ENCODE data around the gene PREX1. TPM values are rescaled to one million over a fixed set of nuclear protein-coding genes. Genes with fewer than 3 reads are reported as not detected.

The PREX1 gene
- total and polyA plus RNA-seq, 8 donors: 1.5 to 13.2 (median 6.3) TPM

DNA sequence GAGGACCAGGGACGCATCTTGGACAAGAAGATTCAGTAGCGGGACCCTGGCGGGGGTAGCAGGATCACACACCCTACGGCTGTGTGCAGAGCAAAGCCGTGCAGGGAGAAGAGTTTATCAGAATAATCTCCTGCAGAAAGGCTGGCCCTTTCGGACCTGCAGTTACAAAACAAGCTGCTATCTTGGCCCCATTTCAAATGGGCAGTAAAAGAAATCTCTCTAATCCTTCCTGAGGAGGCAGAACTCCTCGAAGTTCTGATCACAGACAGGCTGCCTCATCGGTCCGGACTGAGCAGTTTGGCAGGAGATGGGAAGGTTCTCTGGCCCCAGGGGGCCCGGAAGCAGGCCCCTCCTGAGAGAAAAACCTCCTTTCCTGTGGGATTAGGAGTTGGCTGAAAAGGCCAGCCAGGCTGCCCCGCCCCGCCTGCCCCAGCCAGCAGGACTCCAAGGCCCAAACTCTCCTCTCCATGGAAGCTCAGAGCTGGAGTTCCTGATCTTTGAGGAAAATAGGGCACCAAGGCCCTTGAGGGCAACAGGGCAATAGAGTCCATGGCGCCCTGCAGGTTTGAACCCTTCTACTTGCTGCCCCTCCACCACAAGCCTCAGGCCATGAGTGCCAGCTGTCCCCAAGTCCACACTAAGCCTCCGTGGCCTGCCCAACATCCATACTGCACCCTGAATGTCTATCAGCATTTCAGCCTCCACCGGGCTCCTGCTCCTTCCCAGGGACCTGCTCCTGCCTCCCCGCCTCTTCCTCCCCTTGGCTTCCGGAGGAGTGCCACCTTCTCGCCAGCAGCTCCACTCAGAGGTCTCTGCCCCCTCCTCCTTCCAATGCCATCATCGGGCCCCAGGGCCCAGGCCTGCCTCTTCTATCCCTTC, 141.3 kb downstream of the PREX1 start:
- H3K27ac ChIP-seq: no peak overlapping the region
- H3K4me3 ChIP-seq: no peak overlapping the region
- H3K9me3 ChIP-seq: no peaks in the 10 kb centered on the region
- no peaks in the 10 kb centered on the region for H3K36me3 ChIP-seq
- no peak for ATAC-seq
- WGBS, 2 donors: 59% methylated on average over 19 of the region's 19 CpGs
- H3K27me3 ChIP-seq: no peaks in the 10 kb centered on the region
- no peak for FAIRE-seq
- no peak for DNase-seq
- intact Hi-C loops (cut with DNase I): no loop called here
- TF ChIP-seq, protein P1, sequence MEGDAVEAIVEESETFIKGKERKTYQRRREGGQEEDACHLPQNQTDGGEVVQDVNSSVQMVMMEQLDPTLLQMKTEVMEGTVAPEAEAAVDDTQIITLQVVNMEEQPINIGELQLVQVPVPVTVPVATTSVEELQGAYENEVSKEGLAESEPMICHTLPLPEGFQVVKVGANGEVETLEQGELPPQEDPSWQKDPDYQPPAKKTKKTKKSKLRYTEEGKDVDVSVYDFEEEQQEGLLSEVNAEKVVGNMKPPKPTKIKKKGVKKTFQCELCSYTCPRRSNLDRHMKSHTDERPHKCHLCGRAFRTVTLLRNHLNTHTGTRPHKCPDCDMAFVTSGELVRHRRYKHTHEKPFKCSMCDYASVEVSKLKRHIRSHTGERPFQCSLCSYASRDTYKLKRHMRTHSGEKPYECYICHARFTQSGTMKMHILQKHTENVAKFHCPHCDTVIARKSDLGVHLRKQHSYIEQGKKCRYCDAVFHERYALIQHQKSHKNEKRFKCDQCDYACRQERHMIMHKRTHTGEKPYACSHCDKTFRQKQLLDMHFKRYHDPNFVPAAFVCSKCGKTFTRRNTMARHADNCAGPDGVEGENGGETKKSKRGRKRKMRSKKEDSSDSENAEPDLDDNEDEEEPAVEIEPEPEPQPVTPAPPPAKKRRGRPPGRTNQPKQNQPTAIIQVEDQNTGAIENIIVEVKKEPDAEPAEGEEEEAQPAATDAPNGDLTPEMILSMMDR (IDR thresholded peaks at IDR 0.05): no peak
- peaks cover 9 to 42% (median 35%) of the 10 kb centered on the region in 3 donors for H3K4me1 ChIP-seq

- FAIRE-seq: no peak
- Histone ChIP-seq H3K9me3 (no peaks in the 10 kb centered on the region), H3K27me3 (no peaks in the 10 kb centered on the region), H3K4me3 (no peak overlapping the region), H3K27ac (no peak overlapping the region), H3K4me1 (peaks cover 9 to 42% (median 35%) of the 10 kb centered on the region in 3 donors), H3K36me3 (no peaks in the 10 kb centered on the region)
- TF ChIP-seq, protein P1 (IDR thresholded peaks at IDR 0.05): no peak
- 40 to 44% methylated on average over 8 of the region's 8 CpGs for WGBS, 2 donors
- intact Hi-C loops (cut with DNase I): no loop called here
- no peak for DNase-seq
- ATAC-seq: peak in 1 of 4 donors; percentile 10
These were observed 142.5 kb downstream of the PREX1 start for GRCh38 chr20:48685300-48685699.

- Histone ChIP-seq H3K4me3 (no peak overlapping the region), H3K4me1 (peaks cover 9 to 42% (median 35%) of the 10 kb centered on the region in 3 donors), H3K27ac (no peak overlapping the region), H3K36me3 (no peaks in the 10 kb centered on the region), H3K27me3 (no peaks in the 10 kb centered on the region), H3K9me3 (no peaks in the 10 kb centered on the region)
- FAIRE-seq (no peak), DNase-seq (peak in 4 of 6 donors; percentile 48 to 68 (median 54)), ATAC-seq (peak; percentile 27 to 52 (median 30))
- TF ChIP-seq, protein P1 (IDR thresholded peaks at IDR 0.05): no peak
- intact Hi-C loops (cut with DNase I): no loop called here
- 44 to 47% methylated on average over 14 of the region's 14 CpGs for WGBS, 2 donors
These were observed 143.2 kb downstream of the PREX1 start for GRCh38 chr20:48684501-48685041.

DNA sequence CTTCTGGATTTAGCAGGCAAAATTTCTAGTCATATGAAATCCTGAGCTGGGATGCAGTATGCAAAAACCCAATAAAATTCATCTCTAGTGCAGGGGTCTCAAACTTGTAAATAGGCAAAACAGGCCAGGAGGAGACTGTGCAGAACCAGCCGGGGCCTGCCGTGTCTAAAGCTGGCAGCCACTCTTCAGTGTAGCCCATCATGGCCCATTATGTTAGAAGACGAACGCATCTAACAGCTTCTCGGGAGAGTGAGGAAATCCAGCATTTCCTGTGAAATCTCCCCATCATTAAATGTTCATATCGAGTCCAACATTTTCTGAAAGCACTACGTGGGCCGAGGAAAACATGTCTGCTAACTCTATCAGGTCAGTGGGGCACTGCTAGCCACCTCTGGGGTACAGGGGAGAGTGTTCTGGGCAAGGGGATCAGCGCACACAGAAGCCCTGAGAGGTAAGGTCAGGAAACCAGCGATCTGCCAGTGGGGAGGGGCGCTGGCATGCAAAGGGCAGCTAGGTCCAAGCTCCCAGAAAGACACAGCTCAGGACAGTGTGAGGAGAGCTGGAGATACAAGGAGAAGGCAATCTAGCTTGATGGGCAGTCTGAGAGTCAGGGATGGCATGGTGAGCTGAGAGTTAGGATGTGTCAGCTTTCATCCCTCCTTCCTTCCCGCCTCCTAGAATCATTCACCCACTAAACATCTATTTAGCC, 144.2 kb downstream of the PREX1 start:
- TF ChIP-seq, protein P1 (IDR thresholded peaks at IDR 0.05): no peak
- ATAC-seq (no peak), FAIRE-seq (no peak), DNase-seq (no peak)
- 78% methylated on average over 12 of the region's 12 CpGs for WGBS, 2 donors
- intact Hi-C loops (cut with DNase I): no loop called here
- H3K27me3 ChIP-seq: no peaks in the 10 kb centered on the region
- peaks cover 9 to 42% (median 35%) of the 10 kb centered on the region in 3 donors for H3K4me1 ChIP-seq
- no peaks in the 10 kb centered on the region for H3K36me3 ChIP-seq
- no peak overlapping the region for H3K4me3 ChIP-seq
- peak overlapping the region in 1 of 4 donors; percentile 72 for H3K27ac ChIP-seq
- H3K9me3 ChIP-seq: no peaks in the 10 kb centered on the region
